ENCODE measurements around the gene NTRK2.

DNA sequence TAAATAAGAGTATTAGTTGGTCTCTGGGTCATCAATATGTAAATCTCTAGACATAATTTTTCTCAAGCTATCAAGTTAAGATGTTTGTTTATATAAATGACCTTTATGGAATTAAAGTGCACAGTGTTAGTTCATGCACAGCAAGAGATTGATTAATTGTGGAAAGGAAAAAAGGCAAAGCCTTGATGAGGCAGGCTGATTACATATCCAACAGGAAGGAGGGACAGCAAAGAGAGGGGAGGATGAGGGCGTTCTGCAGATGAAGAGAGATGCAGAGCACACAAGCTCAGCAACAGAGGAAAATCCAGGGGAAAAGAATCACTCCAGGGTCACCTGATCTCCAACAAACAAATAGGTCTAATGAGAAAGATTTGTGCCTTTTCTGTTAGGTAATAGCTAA is 16.5 kb downstream of the NTRK2 start:
- TF ChIP-seq, protein P1, sequence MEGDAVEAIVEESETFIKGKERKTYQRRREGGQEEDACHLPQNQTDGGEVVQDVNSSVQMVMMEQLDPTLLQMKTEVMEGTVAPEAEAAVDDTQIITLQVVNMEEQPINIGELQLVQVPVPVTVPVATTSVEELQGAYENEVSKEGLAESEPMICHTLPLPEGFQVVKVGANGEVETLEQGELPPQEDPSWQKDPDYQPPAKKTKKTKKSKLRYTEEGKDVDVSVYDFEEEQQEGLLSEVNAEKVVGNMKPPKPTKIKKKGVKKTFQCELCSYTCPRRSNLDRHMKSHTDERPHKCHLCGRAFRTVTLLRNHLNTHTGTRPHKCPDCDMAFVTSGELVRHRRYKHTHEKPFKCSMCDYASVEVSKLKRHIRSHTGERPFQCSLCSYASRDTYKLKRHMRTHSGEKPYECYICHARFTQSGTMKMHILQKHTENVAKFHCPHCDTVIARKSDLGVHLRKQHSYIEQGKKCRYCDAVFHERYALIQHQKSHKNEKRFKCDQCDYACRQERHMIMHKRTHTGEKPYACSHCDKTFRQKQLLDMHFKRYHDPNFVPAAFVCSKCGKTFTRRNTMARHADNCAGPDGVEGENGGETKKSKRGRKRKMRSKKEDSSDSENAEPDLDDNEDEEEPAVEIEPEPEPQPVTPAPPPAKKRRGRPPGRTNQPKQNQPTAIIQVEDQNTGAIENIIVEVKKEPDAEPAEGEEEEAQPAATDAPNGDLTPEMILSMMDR (IDR thresholded peaks at IDR 0.05): no peak
- no peak for TF ChIP-seq POLR2A (IDR thresholded peaks at IDR 0.05)
